DMS 273 (cell line): ENCODE results near the gene CPD.
A peak's percentile ranks its signal among the peaks of the same experiment; 100 is the strongest.

Experiments used
- DNase-seq: peaks from one replicate; lab custom pipeline; 2025; ENCODE audit not compliant: unreplicated experiment; lab: John Stamatoyannopoulos, UW

CPD gene

DNA sequence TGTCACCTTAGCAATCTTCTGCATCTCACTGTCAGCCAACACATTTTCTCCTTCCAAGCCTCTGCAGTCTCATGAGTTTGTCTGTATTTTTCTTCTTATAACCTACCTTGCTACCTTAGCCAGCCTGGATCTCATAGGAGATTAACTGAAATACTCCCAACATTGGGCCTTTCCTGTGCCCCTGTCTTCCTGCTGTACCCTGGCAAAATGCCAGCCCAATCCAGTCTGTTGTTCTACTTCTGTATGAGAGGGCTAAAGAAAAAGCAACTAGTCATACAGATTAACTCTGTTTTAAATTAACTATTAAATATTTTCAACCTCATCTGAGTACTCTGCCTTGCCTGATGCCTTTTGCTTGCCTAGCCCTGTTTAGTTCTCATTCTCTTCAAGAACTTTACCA lies 116.9 kb downstream of the CPD start:
- peak; percentile 44 for DNase-seq

GRCh38 chr17:30503558-30503957 lies 124.8 kb downstream of the CPD start:
- no peak for DNase-seq

- DNase-seq: no peak
Observed at GRCh38 chr17:30505868-30506417, 127.2 kb downstream of the CPD start.

GRCh38 chr17:30506481-30506880 lies 127.8 kb downstream of the CPD start:
- no peak for DNase-seq

DNA sequence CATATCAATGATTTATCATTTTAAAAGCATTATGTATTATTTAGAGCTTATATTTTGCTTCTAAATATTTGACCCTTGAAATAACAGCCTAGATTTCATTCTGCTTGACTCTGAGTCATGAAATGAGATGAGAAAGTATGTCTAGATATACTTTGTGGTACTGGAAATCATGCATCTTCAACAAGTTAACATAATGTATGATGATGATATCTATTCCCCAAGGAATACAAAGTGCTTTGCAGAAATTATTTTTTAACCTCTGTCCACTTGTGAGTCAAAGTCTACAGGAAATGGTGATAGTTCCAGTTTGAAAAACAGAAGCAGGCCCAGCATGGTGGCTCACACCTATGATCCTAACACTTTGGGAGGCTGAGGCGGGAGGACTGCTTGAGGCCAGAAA lies 134.6 kb downstream of the CPD start:
- no peak for DNase-seq

DNA sequence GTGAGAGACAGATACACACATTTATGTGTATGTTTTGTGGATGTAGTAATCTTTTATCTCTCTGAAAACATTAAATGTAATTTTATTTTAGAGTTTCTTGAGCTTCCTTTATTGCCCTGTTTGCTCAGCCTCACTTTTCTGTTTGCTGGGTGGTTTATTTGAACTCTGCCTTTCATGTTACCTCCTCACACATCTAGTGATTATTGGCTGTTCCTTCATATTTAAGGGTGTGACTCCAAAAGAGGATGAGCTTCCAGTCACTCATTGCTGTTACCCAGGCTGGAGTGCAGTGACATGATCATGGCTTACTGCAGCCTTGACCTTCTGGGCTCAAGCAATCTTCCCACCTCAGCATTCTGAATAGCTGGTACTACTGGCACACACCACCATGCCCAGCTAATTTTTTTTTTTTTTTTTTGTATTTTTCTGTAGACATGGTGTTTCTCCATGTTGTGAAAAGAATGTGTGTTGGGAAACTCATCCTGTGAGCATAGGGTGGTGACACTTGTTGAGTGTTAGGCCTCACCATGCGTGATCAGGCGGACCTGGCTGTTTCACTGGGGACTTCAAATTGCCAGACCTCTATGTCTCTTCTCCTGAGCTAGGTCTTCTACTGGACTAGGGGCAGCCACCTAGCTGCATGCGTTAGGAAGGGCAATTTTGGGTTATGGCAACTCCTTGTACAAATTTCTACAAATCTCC lies 136.3 kb downstream of the CPD start:
- DNase-seq: no peak

DNA sequence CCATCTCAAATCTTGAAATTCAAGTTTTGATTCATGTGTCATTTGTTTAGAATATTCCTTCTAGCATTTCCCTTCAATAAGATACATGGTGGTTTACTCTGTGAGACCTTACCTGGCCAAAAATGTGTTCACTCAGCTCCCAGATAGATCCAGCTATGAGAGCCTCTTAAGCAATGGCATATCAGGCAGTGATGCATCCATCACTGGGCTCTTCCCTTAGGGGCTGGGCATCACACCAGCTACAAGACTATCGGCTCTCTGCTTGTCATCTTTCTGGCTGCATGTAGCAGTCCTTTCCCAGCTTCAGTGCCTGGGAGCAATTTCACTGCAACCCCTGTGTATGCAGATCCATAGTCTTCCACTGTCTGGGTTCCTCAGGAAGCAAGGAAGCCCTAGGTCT lies 139.1 kb downstream of the CPD start:
- DNase-seq: no peak

- no peak for DNase-seq
Observed at GRCh38 chr17:30519166-30519565, 140.4 kb downstream of the CPD start.
